OCI-LY1 (cell line): ENCODE data around the gene ATG5.

Experiments
- H2AFZ ChIP-seq: fragments of 200-600 bp; sonication (generic), shearing (Covaris generic); 2 replicates; pipeline ENCODE4 v1.6.0; 2014; ENCODE audit warnings: antibody characterized with exemption, mild to moderate bottlenecking, low read length
- H3F3A ChIP-seq: fragments of 200-600 bp; sonication (generic), shearing (Covaris generic); 2 replicates; pipeline ENCODE4 v1.6.0; 2014; ENCODE audit warnings: mild to moderate bottlenecking, antibody characterized with exemption, low read length, moderate library complexity; ENCODE audit not compliant: insufficient read depth
- H3K27ac ChIP-seq: fragments of 200-600 bp; sonication (generic); 2 replicates; pipeline ENCODE4 v1.5.1; 2014; ENCODE audit warnings: low read length, mixed run types, mild to moderate bottlenecking, low read depth; ENCODE audit not compliant: poor library complexity, severe bottlenecking
- H3K27me3 ChIP-seq: fragments of 200-600 bp; sonication (generic); 2 replicates; pipeline ENCODE4 v1.6.0; 2014; ENCODE audit warnings: antibody characterized with exemption, mild to moderate bottlenecking, low read length, moderate library complexity; ENCODE audit not compliant: insufficient read depth
- H3K36me3 ChIP-seq: fragments of 200-600 bp; sonication (generic); 2 replicates; pipeline ENCODE4 v1.6.1; 2014; ENCODE audit warnings: mild to moderate bottlenecking, antibody characterized with exemption, low read length, moderate library complexity, mixed read lengths; ENCODE audit not compliant: insufficient read depth
- H3K4me1 ChIP-seq: fragments of 200-600 bp; sonication (generic); 2 replicates; pipeline ENCODE4 v1.5.1; 2014; ENCODE audit warnings: mild to moderate bottlenecking, low read length, moderate library complexity; ENCODE audit not compliant: insufficient read depth, severe bottlenecking
- H3K4me2 ChIP-seq: fragments of 200-600 bp; sonication (generic), shearing (Covaris generic); 2 replicates; pipeline ENCODE4 v1.6.1; 2014; ENCODE audit warnings: low read length
- H3K4me3 ChIP-seq: fragments of 200-600 bp; sonication (generic); 2 replicates; pipeline ENCODE4 v1.5.1; 2014; ENCODE audit warnings: low read length, low read depth, mild to moderate bottlenecking, mixed read lengths; ENCODE audit not compliant: poor library complexity, severe bottlenecking
- H3K79me2 ChIP-seq: fragments of 200-600 bp; shearing (Covaris generic); 2 replicates; pipeline ENCODE4 v1.6.1; 2016; ENCODE audit warnings: mixed run types, low read length, mixed read lengths; ENCODE audit not compliant: insufficient read depth
- H3K9ac ChIP-seq: fragments of 200-600 bp; sonication (generic), shearing (Covaris generic); 2 replicates; pipeline ENCODE4 v1.6.1; 2014; ENCODE audit warnings: mild to moderate bottlenecking, low read length, mixed read lengths
- H3K9me2 ChIP-seq: fragments of 200-600 bp; sonication (generic), shearing (Covaris generic); 2 replicates; pipeline ENCODE4 v1.6.1; 2014; ENCODE audit warnings: low read depth, mild to moderate bottlenecking, low read length, mixed read lengths
- H3K9me3 ChIP-seq: fragments of 200-600 bp; shearing (Covaris generic); 2 replicates; pipeline ENCODE4 v1.6.1; 2014; ENCODE audit warnings: low read length, mixed read lengths
- H4K20me1 ChIP-seq: fragments of 200-600 bp; sonication (generic), shearing (Covaris generic); 2 replicates; pipeline ENCODE4 v1.6.0; 2016; ENCODE audit warnings: mild to moderate bottlenecking, low read length; ENCODE audit not compliant: insufficient read depth
- CTCF ChIP-seq: fragments of 200-600 bp; sonication (generic), shearing (Covaris generic); IDR thresholded peaks from 2 replicates; pipeline ENCODE4 v1.5.1; 2017; ENCODE audit warnings: mild to moderate bottlenecking, antibody characterized with exemption, low read length, moderate library complexity, mixed read lengths
- EZH2 ChIP-seq: fragments of 200-600 bp; sonication (generic), shearing (Covaris generic); IDR thresholded peaks from 2 replicates; pipeline ENCODE4 v1.8.0; 2017; ENCODE audit warnings: borderline replicate concordance, mixed run types, mild to moderate bottlenecking, antibody characterized with exemption, low read length, moderate library complexity, mixed read lengths

Gene ATG5

GRCh38 chr6:106215608-106216007, 110.0 kb downstream of the ATG5 start:
- Histone ChIP-seq H3K4me1 (no peaks in the 10 kb centered on the region), H3K36me3 (no peaks in the 10 kb centered on the region), H3K27ac (no peak overlapping the region), H3F3A (no peaks in the 10 kb centered on the region), H3K9me2 (no peaks in the 10 kb centered on the region), H4K20me1 (no peaks in the 10 kb centered on the region), H3K9me3 (no peaks in the 10 kb centered on the region), H2AFZ (no peak overlapping the region), H3K4me3 (no peak overlapping the region), H3K27me3 (no peaks in the 10 kb centered on the region), H3K79me2 (no peaks in the 10 kb centered on the region), H3K4me2 (no peak overlapping the region), H3K9ac (no peak overlapping the region)
- TF ChIP-seq CTCF = no peak
- TF ChIP-seq EZH2 = no peak

- H3F3A ChIP-seq = no peaks in the 10 kb centered on the region
- no peak overlapping the region for H3K4me3 ChIP-seq
- H3K4me2 ChIP-seq = no peak overlapping the region
- H3K4me1 ChIP-seq = no peaks in the 10 kb centered on the region
- H3K9ac ChIP-seq = no peak overlapping the region
- H2AFZ ChIP-seq = no peak overlapping the region
- no peaks in the 10 kb centered on the region for H3K9me2 ChIP-seq
- H3K36me3 ChIP-seq = no peaks in the 10 kb centered on the region
- no peaks in the 10 kb centered on the region for H4K20me1 ChIP-seq
- H3K27me3 ChIP-seq = no peaks in the 10 kb centered on the region
- no peak overlapping the region for H3K27ac ChIP-seq
- no peaks in the 10 kb centered on the region for H3K9me3 ChIP-seq
- no peaks in the 10 kb centered on the region for H3K79me2 ChIP-seq
- TF ChIP-seq CTCF (no peak), EZH2 (no peak)
Measured at GRCh38 chr6:106214531-106214930, 111.0 kb downstream of the ATG5 start.

- Histone ChIP-seq H3K4me3 (no peak overlapping the region), H3K9ac (no peak overlapping the region), H3K27ac (no peak overlapping the region), H4K20me1 (no peaks in the 10 kb centered on the region), H3K27me3 (no peaks in the 10 kb centered on the region), H3K4me2 (no peak overlapping the region), H3K79me2 (no peaks in the 10 kb centered on the region), H3K4me1 (no peaks in the 10 kb centered on the region), H3K36me3 (peaks cover 5% of the 10 kb centered on the region), H3F3A (no peaks in the 10 kb centered on the region), H3K9me2 (no peaks in the 10 kb centered on the region), H3K9me3 (no peaks in the 10 kb centered on the region), H2AFZ (no peak overlapping the region)
- TF ChIP-seq EZH2 (no peak), CTCF (no peak)
Measured at GRCh38 chr6:106213660-106214289, 111.8 kb downstream of the ATG5 start.
